Measurements from ENCODE around the gene FLT1.

FLT1 gene

DNA sequence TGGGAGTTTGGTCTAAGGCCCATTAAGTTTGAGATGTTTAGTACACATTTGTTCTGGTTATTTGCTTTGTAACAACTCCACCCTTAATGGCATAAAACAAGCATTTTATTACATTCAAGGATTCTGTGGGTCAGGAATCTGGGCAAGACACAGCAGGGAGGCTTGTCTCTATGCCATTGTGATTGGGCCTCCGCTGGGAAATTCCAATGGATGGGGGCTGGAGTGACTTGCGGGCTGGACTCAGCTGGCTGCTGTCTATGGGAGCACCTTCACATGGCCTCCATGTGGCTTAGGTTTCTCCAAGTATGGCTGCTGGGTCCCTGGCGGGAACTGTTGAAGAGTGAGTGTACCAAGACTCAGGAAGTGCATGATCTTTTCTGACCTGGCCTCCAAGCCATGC, 197.6 kb downstream of the FLT1 start:
- TF ChIP-seq ZNF274 (IDR thresholded peaks at IDR 0.05; ENCODE audit: low read depth, low read length), result no peak
- H3K4me3 ChIP-seq (ENCODE audit: low read length), result no peak overlapping the region

DNA sequence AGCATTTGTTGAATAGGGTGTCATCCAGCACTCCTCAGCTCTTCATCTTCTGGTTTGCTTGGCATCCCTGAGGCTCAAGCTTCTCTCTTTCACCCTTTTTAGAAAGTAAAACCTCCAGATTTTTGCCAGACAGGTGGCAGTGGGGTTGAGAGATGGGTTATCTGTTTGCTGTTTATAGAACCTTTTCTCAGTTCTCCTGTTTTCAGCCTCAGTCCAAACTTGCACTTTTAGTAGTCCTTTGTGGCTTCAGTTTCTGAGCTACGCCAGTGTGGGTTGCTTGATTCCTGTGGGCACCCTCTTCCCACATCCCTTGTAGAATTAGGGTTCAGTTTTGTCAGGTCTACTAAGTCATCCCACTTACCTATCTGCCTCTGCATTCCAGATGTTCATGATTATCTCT, 208.7 kb downstream of the FLT1 start:
- no peak overlapping the region; the same call in 1 of the 2 replicates for H3K4me3 ChIP-seq (ENCODE audit: low read length)
- TF ChIP-seq ZNF274 (IDR thresholded peaks at IDR 0.05; ENCODE audit: low read depth, low read length), result no peak

DNA sequence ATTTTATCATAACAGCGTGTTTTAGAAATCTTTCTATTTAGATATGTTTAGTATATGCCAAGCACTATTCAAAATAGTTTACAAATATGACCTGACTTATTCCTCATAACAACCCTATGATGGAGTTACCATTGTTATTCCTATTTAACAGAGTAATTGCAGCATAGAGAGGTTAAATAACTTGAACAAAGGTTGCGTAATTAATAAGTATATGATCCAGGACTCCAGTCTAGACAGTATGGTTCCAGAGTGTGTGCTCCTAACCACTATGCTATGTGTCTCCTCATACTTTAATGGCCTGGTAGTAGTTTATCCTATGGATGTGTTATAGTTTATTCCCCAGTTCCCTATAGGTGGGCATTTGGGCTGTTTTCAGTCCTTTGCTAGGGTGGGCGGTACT, 211.3 kb downstream of the FLT1 start:
- no peak overlapping the region for H3K4me3 ChIP-seq (ENCODE audit: low read length)
- no peak for TF ChIP-seq ZNF274 (IDR thresholded peaks at IDR 0.05; ENCODE audit: low read depth, low read length)

DNA sequence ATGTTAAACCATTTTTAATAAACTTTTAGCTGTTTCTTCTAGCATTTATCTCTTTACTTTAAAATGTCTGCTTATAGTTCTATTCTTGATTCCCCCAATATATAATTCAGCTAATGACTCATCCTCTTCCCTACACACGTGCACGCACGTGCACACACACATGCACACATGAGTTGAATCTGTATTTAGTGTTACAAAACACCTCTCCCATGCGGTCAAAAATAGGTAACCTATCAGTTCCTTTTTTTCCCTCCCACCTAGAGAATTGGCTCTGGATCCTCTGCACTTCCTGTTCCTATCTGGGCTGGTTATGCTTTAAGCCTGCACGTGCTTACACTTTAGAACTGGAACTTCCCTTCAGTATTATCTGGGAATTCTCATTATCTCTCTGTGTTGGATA, 212.5 kb downstream of the FLT1 start:
- TF ChIP-seq ZNF274 (IDR thresholded peaks at IDR 0.05; ENCODE audit: low read depth, low read length), result no peak
- H3K4me3 ChIP-seq (ENCODE audit: low read length), result no peak overlapping the region

DNA sequence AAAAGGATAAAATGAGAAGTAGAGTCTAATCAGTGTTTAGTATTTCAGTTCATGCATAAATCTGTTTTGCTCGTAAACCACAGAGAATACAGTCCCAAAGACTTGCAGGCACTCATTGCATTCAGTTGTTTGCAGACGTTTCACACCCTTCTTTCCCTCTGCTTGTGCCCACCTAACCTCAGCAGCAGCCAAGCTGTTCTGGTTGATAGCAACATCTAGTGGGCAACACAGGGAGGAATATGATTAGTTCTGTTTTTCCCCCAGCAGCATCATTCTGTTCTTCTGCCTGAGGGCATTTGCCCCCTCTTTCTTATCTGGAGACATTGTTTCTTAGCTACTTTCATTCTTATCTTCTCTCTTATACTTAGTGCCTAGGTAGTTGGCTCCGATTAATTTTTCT, 221.0 kb downstream of the FLT1 start:
- H3K4me3 ChIP-seq (ENCODE audit: low read length), result no peak overlapping the region
- no peak for TF ChIP-seq ZNF274 (IDR thresholded peaks at IDR 0.05; ENCODE audit: low read depth, low read length)

DNA sequence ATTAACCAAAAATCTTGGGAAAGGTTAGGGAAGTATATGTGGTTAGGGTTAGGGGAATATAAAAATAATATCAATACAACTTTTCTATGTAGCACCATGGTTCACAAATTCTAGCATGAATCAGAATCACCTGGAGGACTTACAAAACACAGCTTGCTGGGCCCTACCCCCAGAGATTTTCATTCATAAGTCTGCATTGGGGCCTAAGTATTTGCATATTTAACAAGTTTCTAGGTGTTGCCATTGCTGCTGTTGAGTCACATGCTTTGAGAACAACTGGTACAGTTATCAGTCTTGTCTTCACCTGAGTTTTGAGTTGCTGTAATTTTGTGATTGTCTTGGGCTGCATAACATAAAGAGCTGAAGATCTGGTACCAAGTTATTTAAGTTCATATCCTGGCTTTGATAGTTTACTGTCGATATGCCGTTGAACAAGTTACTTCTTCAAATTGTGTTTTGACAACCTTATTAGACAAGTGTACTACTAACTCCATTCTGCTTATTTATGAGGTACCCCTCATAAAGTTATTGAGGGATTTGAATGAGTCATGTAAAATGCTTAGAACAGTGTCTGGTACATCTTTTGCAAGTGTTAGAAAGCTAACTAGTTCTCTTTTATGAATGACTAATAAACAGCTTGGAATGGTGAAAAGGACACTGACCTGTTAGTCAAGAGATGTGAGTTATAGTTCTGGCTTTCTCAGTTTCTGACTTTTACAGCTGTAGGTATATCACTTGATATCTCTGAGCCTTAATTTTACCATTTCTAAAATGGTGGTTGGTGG, 223.7 kb downstream of the FLT1 start:
- no peak overlapping the region for H3K4me3 ChIP-seq (ENCODE audit: low read length)
- TF ChIP-seq ZNF274 (IDR thresholded peaks at IDR 0.05; ENCODE audit: low read depth, low read length), result no peak

DNA sequence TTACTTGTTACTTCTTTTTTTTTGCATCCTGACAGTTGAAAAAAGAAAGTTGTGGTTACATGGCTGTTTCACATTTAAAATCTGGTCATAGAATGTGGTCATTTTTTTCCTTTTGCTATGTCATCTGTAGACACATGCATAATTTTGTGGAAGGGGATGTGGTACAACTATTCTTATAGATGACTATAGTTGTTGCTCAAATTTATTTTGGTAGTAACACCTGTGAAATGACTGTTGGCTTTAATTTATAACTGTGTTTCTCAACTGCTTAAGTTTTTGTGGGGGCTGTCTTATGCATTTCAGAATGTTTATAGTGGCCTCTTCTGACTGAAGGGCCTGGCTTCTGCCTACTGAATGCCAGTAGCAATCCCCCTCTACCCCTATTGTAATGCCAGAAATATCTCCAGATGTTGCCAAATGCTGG, 226.1 kb downstream of the FLT1 start:
- no peak for TF ChIP-seq ZNF274 (IDR thresholded peaks at IDR 0.05; ENCODE audit: low read depth, low read length)
- H3K4me3 ChIP-seq (ENCODE audit: low read length), result no peak overlapping the region

DNA sequence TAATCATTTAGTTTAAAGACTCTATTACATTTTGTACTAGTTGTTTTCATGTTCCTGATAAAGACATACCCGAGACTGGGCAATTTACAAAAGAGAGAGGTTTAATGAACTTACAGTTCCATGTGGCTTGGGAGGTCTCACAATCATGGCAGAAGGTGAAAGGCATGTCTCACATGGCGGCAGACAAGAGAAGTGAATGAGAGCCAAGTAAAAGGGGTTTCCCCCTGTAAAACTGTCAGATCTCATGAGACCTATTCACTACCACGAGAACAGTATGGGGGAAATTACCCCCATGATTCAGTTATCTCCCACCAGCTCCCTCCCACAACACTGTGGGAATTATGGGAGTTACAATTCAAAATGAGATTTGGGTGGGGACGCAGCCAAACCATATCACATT, 227.4 kb downstream of the FLT1 start:
- H3K4me3 ChIP-seq (ENCODE audit: low read length), result no peak overlapping the region
- no peak for TF ChIP-seq ZNF274 (IDR thresholded peaks at IDR 0.05; ENCODE audit: low read depth, low read length)

DNA sequence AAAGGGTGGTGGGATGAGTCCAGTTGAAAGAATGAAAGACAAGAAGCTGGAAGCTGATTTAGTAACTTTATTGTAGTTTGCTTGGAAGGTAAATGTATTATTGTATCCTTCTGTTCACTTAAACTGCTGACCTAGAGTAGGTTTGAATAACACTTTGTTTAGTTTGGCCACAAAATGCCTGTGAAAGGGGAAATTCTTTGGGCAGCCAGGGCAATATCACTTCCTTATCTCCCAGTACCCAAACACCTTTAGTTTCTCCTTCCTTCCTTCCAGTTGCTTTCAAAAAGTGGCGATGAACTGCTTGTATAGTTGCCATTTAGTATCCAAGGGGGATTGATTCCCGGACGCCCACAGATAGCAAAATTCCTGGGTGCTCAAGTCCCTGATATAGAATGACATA, 236.5 kb downstream of the FLT1 start:
- H3K4me3 ChIP-seq (ENCODE audit: low read length), result no peak overlapping the region
- no peak for TF ChIP-seq ZNF274 (IDR thresholded peaks at IDR 0.05; ENCODE audit: low read depth, low read length)

DNA sequence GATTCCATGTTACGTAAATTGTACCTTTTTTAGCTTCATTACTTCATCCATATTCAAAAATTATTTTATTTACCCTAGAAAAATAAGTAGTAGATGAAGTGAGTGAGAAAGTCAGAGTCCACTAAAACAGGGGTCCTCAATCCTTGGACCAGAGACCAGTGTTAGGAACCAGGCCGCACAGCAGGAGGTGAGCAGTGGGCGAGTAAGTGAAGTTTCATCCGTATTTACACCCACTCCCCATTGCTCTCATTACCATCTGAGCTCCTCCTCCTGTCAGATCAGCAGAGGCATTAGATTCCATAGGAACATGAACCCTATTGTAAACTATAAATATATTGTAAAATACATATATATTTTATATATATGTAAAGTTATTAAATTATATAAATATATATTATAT, 237.6 kb downstream of the FLT1 start:
- TF ChIP-seq ZNF274 (IDR thresholded peaks at IDR 0.05; ENCODE audit: low read depth, low read length), result no peak
- no peak overlapping the region for H3K4me3 ChIP-seq (ENCODE audit: low read length)

DNA sequence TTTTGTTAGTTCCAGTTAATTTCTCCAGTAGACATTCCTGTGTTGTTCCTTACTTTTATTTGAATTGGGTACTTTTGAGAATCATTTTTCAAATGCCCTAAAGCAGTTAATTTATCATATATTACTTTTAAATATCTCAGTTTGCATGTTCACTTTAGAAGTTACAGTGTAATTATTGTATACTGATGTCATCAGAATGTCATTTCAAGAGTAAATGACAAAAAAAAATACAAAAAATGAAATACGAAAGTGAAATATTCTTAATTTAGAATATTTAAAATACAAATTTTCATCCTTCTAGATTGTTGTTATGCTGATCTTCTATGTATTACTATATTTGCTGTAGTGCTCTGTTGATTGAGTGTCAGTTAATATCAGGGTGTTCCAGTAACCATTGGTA, 242.4 kb downstream of the FLT1 start:
- no peak overlapping the region for H3K4me3 ChIP-seq (ENCODE audit: low read length)
- no peak for TF ChIP-seq ZNF274 (IDR thresholded peaks at IDR 0.05; ENCODE audit: low read depth, low read length)

DNA sequence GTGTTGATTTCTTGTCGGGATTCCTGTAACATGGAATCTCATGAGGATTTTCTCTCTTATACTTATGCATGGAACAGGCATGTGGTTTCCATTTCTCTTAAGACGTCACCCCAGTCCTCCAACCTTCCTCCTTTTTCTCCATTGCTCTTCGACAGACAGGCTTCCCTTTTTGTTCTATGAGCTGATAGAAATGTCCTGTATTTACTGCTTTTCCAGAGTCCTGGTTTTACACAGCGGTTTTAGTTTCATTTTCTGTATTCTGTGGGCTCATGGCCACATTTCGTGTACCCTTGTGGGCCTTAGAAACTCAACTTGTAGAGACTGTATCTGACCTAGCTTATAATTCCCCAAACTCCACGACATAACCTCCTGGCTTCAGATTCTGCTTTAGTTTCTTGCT, 243.5 kb downstream of the FLT1 start:
- peak overlapping the region; percentile 40; the same call in 1 of the 2 replicates for H3K4me3 ChIP-seq (ENCODE audit: low read length)
- TF ChIP-seq ZNF274 (IDR thresholded peaks at IDR 0.05; ENCODE audit: low read depth, low read length), result no peak

DNA sequence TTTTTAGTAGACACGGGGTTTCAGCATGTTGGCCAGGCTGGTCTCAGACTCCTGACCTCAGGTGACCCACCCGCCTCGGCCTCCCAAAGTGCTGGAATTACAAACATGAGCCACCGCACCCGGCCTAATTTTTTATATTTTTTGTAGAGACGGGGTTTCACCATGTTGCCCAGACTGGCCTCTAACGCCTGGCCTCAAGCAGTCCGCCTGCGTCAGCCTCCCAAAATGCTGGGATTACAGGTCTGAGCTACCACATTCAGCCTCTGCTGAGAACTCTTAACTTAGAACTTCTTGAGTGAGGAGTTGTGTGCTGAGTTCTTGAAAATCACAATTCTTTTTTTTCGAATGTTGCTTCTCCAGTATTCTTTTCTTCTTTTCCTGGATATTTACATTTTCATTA, 244.4 kb downstream of the FLT1 start:
- no peak overlapping the region for H3K4me3 ChIP-seq (ENCODE audit: low read length)
- no peak for TF ChIP-seq ZNF274 (IDR thresholded peaks at IDR 0.05; ENCODE audit: low read depth, low read length)

Data from GM08714 (cell line).